ENCODE measurements around the gene ARL10.
A peak's percentile ranks its signal among the peaks of the same experiment; 100 is the strongest.

Gene ARL10

DNA sequence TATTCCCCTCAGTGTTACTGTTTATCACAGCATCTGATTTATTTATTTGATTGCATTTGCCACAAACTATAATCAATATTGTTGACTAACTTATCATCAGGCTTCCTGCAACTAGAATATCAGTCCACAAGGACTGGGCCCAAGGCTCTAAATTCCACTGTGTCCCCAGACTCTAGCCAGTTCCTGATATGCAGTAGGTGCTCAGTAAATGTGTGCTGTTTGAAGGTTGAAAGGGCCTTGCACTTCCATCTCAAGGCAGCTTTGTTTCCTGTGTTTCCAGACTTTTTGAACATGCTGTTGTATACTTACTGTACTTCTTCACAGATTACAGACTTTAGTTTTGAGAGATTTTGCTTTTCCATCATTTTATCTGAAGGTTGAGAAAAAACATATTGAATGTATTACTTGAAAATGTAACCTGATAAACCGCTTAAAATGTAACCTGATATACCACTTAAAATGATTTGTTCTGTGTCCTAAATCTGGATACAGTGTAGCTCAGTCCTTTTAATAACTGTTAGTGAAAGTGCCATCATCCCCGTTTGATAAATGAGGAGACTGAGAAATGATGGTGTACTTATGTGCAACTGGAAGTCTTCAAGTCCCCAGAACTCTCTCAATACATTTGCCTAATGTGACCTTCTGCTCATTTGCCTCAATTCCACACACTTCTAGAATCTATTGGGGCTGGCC is 22.4 kb upstream of the ARL10 start:
- Histone ChIP-seq H3K27ac (no peak overlapping the region), H3K9me3 (ENCODE audit: severe bottlenecking) (no peaks in the 10 kb centered on the region), H3K27me3 (ENCODE audit: insufficient read depth, low read depth, severe bottlenecking) (no peaks in the 10 kb centered on the region), H3K36me3 (peaks cover 40% of the 10 kb centered on the region), H3K4me3 (ENCODE audit: low read depth, low read length) (no peak overlapping the region)
- TF ChIP-seq, protein P1, sequence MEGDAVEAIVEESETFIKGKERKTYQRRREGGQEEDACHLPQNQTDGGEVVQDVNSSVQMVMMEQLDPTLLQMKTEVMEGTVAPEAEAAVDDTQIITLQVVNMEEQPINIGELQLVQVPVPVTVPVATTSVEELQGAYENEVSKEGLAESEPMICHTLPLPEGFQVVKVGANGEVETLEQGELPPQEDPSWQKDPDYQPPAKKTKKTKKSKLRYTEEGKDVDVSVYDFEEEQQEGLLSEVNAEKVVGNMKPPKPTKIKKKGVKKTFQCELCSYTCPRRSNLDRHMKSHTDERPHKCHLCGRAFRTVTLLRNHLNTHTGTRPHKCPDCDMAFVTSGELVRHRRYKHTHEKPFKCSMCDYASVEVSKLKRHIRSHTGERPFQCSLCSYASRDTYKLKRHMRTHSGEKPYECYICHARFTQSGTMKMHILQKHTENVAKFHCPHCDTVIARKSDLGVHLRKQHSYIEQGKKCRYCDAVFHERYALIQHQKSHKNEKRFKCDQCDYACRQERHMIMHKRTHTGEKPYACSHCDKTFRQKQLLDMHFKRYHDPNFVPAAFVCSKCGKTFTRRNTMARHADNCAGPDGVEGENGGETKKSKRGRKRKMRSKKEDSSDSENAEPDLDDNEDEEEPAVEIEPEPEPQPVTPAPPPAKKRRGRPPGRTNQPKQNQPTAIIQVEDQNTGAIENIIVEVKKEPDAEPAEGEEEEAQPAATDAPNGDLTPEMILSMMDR (IDR thresholded peaks at IDR 0.05; ENCODE audit: low read depth, low read length): no peak
- DNase-seq: no peak

DNA sequence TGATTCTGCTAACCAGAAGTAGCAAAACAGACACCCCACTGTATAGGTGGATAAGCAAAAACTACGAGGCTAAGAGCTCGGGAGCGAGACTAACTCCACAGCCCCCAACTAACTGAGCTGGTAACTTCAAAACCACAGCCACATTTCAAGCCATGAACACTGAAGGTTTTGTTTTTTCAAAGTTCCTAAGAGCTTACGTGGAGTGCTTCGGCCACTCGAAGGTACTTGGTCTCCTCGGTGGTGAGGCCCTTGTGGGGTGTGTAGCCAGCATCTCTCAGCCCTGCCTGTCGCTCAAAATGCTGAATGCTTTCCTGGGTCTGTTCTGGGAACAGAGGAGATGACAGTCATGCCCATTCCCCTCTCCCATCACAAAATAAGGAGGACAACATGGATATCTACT is 14.9 kb upstream of the ARL10 start:
- no peak for DNase-seq
- Histone ChIP-seq H3K9me3 (ENCODE audit: severe bottlenecking) (no peaks in the 10 kb centered on the region), H3K27ac (no peak overlapping the region), H3K27me3 (ENCODE audit: insufficient read depth, low read depth, severe bottlenecking) (no peaks in the 10 kb centered on the region), H3K4me3 (ENCODE audit: low read depth, low read length) (no peak overlapping the region), H3K36me3 (peaks cover 85% of the 10 kb centered on the region)
- TF ChIP-seq, protein P1 (IDR thresholded peaks at IDR 0.05; ENCODE audit: low read depth, low read length): no peak

DNA sequence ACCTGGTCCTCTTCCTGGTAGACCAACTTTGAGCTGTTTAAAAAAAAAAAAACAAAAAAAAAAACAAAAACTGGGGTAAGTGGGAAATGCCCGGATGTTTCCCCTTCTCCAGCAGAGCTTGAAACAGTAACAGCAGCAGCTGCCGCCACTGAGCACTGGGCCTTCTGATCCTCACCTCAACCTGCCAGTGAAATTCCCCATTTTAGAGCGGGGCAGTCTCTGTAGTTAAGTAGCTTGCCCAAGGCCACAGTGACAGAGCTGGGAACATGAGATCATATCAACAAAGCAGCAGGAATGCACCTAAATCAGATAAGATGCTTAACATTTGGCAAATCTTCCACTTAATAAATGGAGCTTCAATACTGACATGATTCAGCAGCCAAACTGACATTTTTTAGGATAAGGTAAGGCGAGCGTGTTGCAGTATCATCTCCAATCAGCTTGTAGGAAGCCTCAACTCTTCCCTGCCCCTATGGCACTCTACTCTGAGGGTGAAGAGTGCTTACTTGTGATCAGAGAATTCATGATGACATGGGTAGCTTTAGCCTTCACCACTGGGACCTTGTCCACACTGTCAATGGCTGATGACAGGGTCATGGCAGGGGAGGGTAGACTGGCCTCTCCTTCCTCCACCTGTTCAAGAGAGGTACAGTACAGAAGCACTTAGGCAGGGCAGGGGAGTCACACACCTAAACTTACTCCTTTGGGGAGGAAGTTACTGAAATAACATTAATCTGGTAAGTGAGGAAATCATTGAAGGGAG is 13.0 kb upstream of the ARL10 start:
- TF ChIP-seq, protein P1 (IDR thresholded peaks at IDR 0.05; ENCODE audit: low read depth, low read length): no peak
- DNase-seq: no peak
- no peaks in the 10 kb centered on the region for H3K9me3 ChIP-seq (ENCODE audit: severe bottlenecking)
- no peak overlapping the region for H3K4me3 ChIP-seq (ENCODE audit: low read depth, low read length)
- H3K36me3 ChIP-seq: peaks cover 86% of the 10 kb centered on the region
- no peak overlapping the region for H3K27ac ChIP-seq
- H3K27me3 ChIP-seq (ENCODE audit: insufficient read depth, low read depth, severe bottlenecking): no peaks in the 10 kb centered on the region

DNA sequence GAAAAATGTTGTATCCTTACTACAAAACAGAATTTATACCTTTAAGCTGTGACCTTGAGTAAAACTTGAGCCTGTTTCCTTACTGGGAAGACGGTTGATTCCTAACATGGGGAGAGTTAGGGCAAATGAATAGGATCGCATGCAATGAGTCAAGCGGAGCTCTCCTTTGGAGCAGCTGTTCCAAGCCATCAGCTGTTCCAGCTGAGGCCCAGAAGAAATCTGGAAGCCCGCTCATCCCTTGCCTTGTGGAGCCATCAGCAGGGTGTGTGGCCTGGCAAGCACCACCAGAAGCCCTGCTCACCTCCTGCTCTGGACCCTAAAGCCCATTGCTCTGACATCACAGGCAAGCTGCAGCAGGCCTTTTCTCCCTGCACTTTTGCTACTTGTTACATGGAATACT is 11.8 kb upstream of the ARL10 start:
- Histone ChIP-seq H3K27me3 (ENCODE audit: insufficient read depth, low read depth, severe bottlenecking) (no peaks in the 10 kb centered on the region), H3K27ac (no peak overlapping the region), H3K4me3 (ENCODE audit: low read depth, low read length) (no peak overlapping the region), H3K9me3 (ENCODE audit: severe bottlenecking) (no peaks in the 10 kb centered on the region), H3K36me3 (peaks cover 84% of the 10 kb centered on the region)
- no peak for DNase-seq
- TF ChIP-seq, protein P1 (IDR thresholded peaks at IDR 0.05; ENCODE audit: low read depth, low read length): no peak

DNA sequence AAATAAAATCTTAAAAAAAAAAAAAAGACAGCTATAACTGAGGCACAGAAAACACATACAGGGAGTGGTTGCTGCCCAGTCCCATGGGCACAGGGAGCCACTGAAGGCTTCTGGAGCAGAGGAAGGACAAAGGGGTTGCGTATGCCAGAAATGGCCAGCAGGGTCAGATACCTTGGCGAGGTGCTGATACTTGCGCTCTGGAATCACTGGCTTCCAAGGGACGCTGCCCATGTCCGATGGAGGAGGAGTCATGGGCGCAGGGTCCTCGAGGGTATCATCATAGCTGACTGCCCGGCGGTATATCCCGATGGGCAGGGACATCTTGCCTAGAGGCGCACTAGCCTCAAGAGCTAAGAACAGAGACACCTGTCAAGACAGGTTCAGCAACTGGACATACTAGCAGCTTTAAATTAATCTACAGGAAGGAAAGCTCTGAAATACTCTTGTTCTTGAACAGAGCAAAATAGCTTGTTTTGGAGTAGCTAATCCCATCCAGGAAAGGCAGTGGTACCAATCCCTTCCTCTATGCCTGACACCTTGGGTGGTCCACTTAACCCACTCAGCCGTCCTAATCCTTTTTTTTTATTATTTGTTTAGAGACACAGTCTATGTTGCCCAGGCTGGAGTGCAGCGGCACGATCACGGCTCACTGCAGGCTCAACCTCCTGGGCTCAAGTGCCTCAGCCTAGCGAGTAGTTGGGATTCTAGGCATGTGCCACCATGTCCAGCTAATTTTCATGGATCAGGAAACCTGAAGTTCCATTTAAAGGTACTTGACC is 9.7 kb upstream of the ARL10 start:
- TF ChIP-seq, protein P1 (IDR thresholded peaks at IDR 0.05; ENCODE audit: low read depth, low read length): peak; percentile 30; the same call in 1 of the 2 replicates
- DNase-seq: no peak
- Histone ChIP-seq H3K27ac (no peak overlapping the region), H3K36me3 (peaks cover 76% of the 10 kb centered on the region), H3K9me3 (ENCODE audit: severe bottlenecking) (no peaks in the 10 kb centered on the region), H3K27me3 (ENCODE audit: insufficient read depth, low read depth, severe bottlenecking) (no peaks in the 10 kb centered on the region), H3K4me3 (ENCODE audit: low read depth, low read length) (no peak overlapping the region)
